ENCODE results near the gene PPEF1. TPM values are rescaled to one million over a fixed set of nuclear protein-coding genes. Genes with fewer than 3 reads are reported as not detected.

The PPEF1 gene, protein sequence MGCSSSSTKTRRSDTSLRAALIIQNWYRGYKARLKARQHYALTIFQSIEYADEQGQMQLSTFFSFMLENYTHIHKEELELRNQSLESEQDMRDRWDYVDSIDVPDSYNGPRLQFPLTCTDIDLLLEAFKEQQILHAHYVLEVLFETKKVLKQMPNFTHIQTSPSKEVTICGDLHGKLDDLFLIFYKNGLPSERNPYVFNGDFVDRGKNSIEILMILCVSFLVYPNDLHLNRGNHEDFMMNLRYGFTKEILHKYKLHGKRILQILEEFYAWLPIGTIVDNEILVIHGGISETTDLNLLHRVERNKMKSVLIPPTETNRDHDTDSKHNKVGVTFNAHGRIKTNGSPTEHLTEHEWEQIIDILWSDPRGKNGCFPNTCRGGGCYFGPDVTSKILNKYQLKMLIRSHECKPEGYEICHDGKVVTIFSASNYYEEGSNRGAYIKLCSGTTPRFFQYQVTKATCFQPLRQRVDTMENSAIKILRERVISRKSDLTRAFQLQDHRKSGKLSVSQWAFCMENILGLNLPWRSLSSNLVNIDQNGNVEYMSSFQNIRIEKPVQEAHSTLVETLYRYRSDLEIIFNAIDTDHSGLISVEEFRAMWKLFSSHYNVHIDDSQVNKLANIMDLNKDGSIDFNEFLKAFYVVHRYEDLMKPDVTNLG
- polyA plus RNA-seq = under 1 TPM in 2 of 4 donors, not detected in 2; 0.10 to 0.34 TPM
- long read RNA-seq, donor 1 = 0 reads
- long read RNA-seq, donor 2 = 0 reads
- long read RNA-seq, donor 3 = 0 reads
- long read RNA-seq, donor 4 = 0 reads
- long read RNA-seq, donor 5 = 0 reads
- long read RNA-seq, donor 6 = 0 reads
- long read RNA-seq, donor 7 = 0 reads
- long read RNA-seq, donor 8 = 0 reads
- long read RNA-seq, donor 9 = 0 reads
- long read RNA-seq, donor 10 = 0 reads

DNA sequence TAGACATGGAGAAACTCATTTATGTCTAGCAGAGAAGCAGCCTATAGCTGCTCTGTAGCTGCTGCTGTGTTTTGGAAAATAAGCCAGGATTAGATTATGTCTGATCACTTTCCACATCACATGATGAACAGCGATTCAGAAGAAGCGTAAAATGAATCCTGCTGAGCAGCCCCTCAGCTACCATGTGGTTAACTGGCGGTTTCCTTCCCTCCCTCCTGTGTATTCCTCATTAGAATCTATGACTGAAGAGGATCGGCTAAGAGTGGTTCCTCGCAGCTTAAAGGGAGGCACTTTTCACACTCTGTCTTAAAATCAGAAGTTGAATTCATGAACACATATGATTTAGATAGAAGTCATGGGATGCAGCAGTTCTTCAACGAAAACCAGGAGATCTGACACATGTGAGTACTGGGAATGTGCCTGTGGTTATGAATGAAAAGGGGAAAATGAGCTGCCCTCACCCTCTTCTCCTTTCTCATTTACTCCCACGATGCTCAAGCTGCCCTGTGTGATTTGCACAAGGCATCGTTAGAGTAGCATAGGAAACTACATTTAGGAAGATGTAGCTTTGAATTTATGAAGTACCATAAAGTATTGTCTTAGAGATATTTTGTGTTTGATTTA lies at the start of gene PPEF1:
PPEF1 (plus strand) TSS at position 220 of the 624 bp plus-strand sequence; CDS start at position 356, 136 bp downstream.
- WGBS, 3 donors = 50 to 71% (median 58%) methylated on average over 8 of the region's 8 CpGs
- no peaks in the 10 kb centered on the region for H3K9me3 ChIP-seq (ENCODE audit: control insufficient read depth in 2 of 2, insufficient read depth in 1 of 2, low read depth in 1 of 2, low read length in 1 of 2)
- H3K27ac ChIP-seq (ENCODE audit: low read depth in 1 of 3, low read length in 2 of 3) = no peak within 1 kb of the TSS
- H3K27me3 ChIP-seq (ENCODE audit: control insufficient read depth in 3 of 3, insufficient read depth in 3 of 3, low read length in 3 of 3) = no peaks in the 10 kb centered on the region
- no peaks in the 10 kb centered on the region for H3K4me1 ChIP-seq (ENCODE audit: control insufficient read depth in 3 of 3, insufficient read depth in 2 of 3, low read depth in 1 of 3, low read length in 2 of 3)
- no peak for FAIRE-seq
- H3K4me3 ChIP-seq (ENCODE audit: low read depth in 1 of 3, low read length in 3 of 3) = no peak within 1 kb of the TSS
- DNase-seq = no peak
- no peaks in the 10 kb centered on the region for H3K36me3 ChIP-seq (ENCODE audit: control insufficient read depth in 3 of 3, insufficient read depth in 2 of 3, low read depth in 1 of 3, low read length in 3 of 3)

DNA sequence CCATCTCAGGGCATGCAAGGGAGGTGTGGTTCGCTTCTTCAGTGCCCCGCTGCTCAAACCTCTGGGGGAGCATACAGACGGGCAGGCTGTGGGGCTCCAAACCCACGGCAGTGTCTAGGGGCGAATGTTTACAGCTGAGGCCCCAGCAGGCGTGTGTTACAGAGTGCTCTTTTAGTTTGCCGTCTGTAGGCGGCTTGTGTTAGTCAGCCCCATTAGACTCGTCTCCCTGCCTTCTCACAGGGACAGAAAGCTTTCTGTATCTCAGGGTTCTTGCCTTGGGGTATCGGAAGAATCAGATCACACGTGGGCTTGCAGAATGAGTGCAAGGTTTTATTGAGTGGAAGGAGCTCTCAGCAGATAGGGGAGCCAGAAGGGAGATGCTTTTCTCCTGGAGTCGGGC lies 46.2 kb upstream of the PPEF1 start:
- H3K36me3 ChIP-seq (ENCODE audit: control insufficient read depth in 3 of 3, insufficient read depth in 2 of 3, low read depth in 1 of 3, low read length in 3 of 3) = no peaks in the 10 kb centered on the region
- FAIRE-seq (no peak), DNase-seq (no peak)
- H3K27ac ChIP-seq (ENCODE audit: low read depth in 1 of 3, low read length in 2 of 3) = no peak overlapping the region
- 81 to 86% (median 82%) methylated on average over 11 to 12 of the region's 12 CpGs for WGBS, 3 donors
- H3K4me1 ChIP-seq (ENCODE audit: control insufficient read depth in 3 of 3, insufficient read depth in 2 of 3, low read depth in 1 of 3, low read length in 2 of 3) = no peaks in the 10 kb centered on the region
- H3K9me3 ChIP-seq (ENCODE audit: control insufficient read depth in 2 of 2, insufficient read depth in 1 of 2, low read depth in 1 of 2, low read length in 1 of 2) = no peaks in the 10 kb centered on the region
- H3K27me3 ChIP-seq (ENCODE audit: control insufficient read depth in 3 of 3, insufficient read depth in 3 of 3, low read length in 3 of 3) = no peaks in the 10 kb centered on the region
- no peak overlapping the region for H3K4me3 ChIP-seq (ENCODE audit: low read depth in 1 of 3, low read length in 3 of 3)

GRCh38 chrX:18664947-18665346 lies 42.5 kb upstream of the PPEF1 start:
- H3K27ac ChIP-seq (ENCODE audit: low read depth in 1 of 3, low read length in 2 of 3) = no peak overlapping the region
- H3K27me3 ChIP-seq (ENCODE audit: control insufficient read depth in 3 of 3, insufficient read depth in 3 of 3, low read length in 3 of 3) = no peaks in the 10 kb centered on the region
- H3K4me1 ChIP-seq (ENCODE audit: control insufficient read depth in 3 of 3, insufficient read depth in 2 of 3, low read depth in 1 of 3, low read length in 2 of 3) = no peaks in the 10 kb centered on the region
- WGBS, 3 donors = 75 to 88% (median 88%) methylated on average over 8 of the region's 8 CpGs
- no peaks in the 10 kb centered on the region for H3K9me3 ChIP-seq (ENCODE audit: control insufficient read depth in 2 of 2, insufficient read depth in 1 of 2, low read depth in 1 of 2, low read length in 1 of 2)
- H3K4me3 ChIP-seq (ENCODE audit: low read depth in 1 of 3, low read length in 3 of 3) = no peak overlapping the region
- no peak for DNase-seq
- H3K36me3 ChIP-seq (ENCODE audit: control insufficient read depth in 3 of 3, insufficient read depth in 2 of 3, low read depth in 1 of 3, low read length in 3 of 3) = no peaks in the 10 kb centered on the region
- FAIRE-seq = no peak

DNA sequence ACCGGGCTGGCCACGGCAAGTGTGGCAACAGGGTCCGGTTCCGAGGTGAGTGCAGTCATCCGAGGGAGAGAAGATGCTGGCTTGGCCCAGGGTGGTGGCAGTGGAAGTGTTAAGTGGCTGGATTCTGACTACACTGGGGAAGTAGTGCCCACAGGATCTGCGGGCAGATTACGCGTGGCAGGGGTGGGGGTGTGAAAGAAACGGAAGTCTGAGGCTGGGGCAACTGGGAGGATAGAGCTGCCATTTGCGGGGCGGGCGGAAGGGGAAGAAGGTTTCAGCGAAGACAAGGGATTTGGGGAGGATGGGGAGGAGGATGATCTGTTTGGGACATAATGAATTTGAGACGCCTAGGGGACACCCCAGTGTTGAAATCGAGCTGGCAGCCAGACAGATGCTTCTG lies 40.8 kb upstream of the PPEF1 start:
- FAIRE-seq (no peak), DNase-seq (no peak)
- no peaks in the 10 kb centered on the region for H3K27me3 ChIP-seq (ENCODE audit: control insufficient read depth in 3 of 3, insufficient read depth in 3 of 3, low read length in 3 of 3)
- no peak overlapping the region for H3K4me3 ChIP-seq (ENCODE audit: low read depth in 1 of 3, low read length in 3 of 3)
- H3K9me3 ChIP-seq (ENCODE audit: control insufficient read depth in 2 of 2, insufficient read depth in 1 of 2, low read depth in 1 of 2, low read length in 1 of 2) = no peaks in the 10 kb centered on the region
- WGBS, 3 donors = 82 to 87% (median 86%) methylated on average over 15 of the region's 15 CpGs
- no peaks in the 10 kb centered on the region for H3K4me1 ChIP-seq (ENCODE audit: control insufficient read depth in 3 of 3, insufficient read depth in 2 of 3, low read depth in 1 of 3, low read length in 2 of 3)
- no peaks in the 10 kb centered on the region for H3K36me3 ChIP-seq (ENCODE audit: control insufficient read depth in 3 of 3, insufficient read depth in 2 of 3, low read depth in 1 of 3, low read length in 3 of 3)
- H3K27ac ChIP-seq (ENCODE audit: low read depth in 1 of 3, low read length in 2 of 3) = no peak overlapping the region

DNA sequence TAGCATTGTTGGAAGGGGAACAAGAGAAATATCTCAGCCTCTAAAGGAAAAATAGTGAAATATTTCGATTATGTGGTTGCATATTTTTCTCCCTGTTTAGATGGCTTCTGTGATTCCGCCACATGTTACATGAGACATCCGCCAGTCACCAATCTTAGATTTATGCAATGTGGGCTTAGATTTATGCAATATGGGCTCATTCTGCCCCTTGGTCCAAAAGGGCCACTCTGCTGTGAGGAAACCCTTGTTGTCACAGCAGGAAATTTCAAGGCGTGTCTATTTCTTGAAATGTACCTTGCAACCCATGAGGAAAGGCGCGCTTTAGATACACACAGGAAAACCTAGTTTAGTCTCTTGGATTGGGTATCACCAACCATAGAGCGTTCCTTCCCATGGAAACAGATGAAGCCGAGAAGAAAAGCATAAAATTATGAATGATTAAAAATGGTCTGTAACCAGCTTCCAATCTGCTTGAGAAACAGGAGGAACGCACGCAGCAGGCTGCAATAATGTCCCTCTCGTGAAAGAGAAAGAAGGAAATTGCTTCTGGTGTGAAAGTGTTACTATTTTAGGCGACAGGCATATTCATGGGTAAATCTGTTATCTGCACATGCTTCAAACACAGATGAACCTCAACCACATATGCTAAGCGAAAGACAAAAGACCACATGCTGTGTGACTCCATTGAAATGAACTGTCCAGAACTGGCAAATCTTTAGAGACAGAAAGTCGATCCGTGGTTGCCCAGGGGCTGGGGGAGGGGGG lies 39.2 kb upstream of the PPEF1 start:
- DNase-seq = peak; percentile 16 to 59
- no peaks in the 10 kb centered on the region for H3K9me3 ChIP-seq (ENCODE audit: control insufficient read depth in 2 of 2, insufficient read depth in 1 of 2, low read depth in 1 of 2, low read length in 1 of 2)
- 67 to 74% (median 70%) methylated on average over 15 of the region's 15 CpGs for WGBS, 3 donors
- H3K4me3 ChIP-seq (ENCODE audit: low read depth in 1 of 3, low read length in 3 of 3) = no peak overlapping the region
- H3K27ac ChIP-seq (ENCODE audit: low read depth in 1 of 3, low read length in 2 of 3) = no peak overlapping the region
- no peaks in the 10 kb centered on the region for H3K36me3 ChIP-seq (ENCODE audit: control insufficient read depth in 3 of 3, insufficient read depth in 2 of 3, low read depth in 1 of 3, low read length in 3 of 3)
- H3K27me3 ChIP-seq (ENCODE audit: control insufficient read depth in 3 of 3, insufficient read depth in 3 of 3, low read length in 3 of 3) = no peaks in the 10 kb centered on the region
- no peaks in the 10 kb centered on the region for H3K4me1 ChIP-seq (ENCODE audit: control insufficient read depth in 3 of 3, insufficient read depth in 2 of 3, low read depth in 1 of 3, low read length in 2 of 3)
- FAIRE-seq = no peak

- Histone ChIP-seq H3K27me3 (ENCODE audit: control insufficient read depth in 3 of 3, insufficient read depth in 3 of 3, low read length in 3 of 3) (no peaks in the 10 kb centered on the region), H3K4me1 (ENCODE audit: control insufficient read depth in 3 of 3, insufficient read depth in 2 of 3, low read depth in 1 of 3, low read length in 2 of 3) (no peaks in the 10 kb centered on the region), H3K27ac (ENCODE audit: low read depth in 1 of 3, low read length in 2 of 3) (no peak within 1 kb of the TSS), H3K4me3 (ENCODE audit: low read depth in 1 of 3, low read length in 3 of 3) (no peak within 1 kb of the TSS), H3K9me3 (ENCODE audit: control insufficient read depth in 2 of 2, insufficient read depth in 1 of 2, low read depth in 1 of 2, low read length in 1 of 2) (no peaks in the 10 kb centered on the region), H3K36me3 (ENCODE audit: control insufficient read depth in 3 of 3, insufficient read depth in 2 of 3, low read depth in 1 of 3, low read length in 3 of 3) (no peaks in the 10 kb centered on the region)
- no peak for DNase-seq
- WGBS, 3 donors = 91 to 92% (median 92%) methylated on average over 9 to 10 of the region's 10 CpGs
- FAIRE-seq = no peak
Observed at GRCh38 chrX:18672008-18672407, 35.4 kb upstream of the PPEF1 start, which contains the start of gene RS1. RS1 (minus strand) TSS chrX:18672108; CDS start chrX:18672068, 40 bp downstream.

- Histone ChIP-seq H3K4me3 (ENCODE audit: low read depth in 1 of 3, low read length in 3 of 3) (peak overlapping the region; percentile 41 to 77 (median 56)), H3K27ac (ENCODE audit: low read depth in 1 of 3, low read length in 2 of 3) (peak overlapping the region; percentile 40 to 45 (median 44)), H3K36me3 (ENCODE audit: control insufficient read depth in 3 of 3, insufficient read depth in 2 of 3, low read depth in 1 of 3, low read length in 3 of 3) (no peaks in the 10 kb centered on the region), H3K4me1 (ENCODE audit: control insufficient read depth in 3 of 3, insufficient read depth in 2 of 3, low read depth in 1 of 3, low read length in 2 of 3) (no peaks in the 10 kb centered on the region), H3K9me3 (ENCODE audit: control insufficient read depth in 2 of 2, insufficient read depth in 1 of 2, low read depth in 1 of 2, low read length in 1 of 2) (no peaks in the 10 kb centered on the region), H3K27me3 (ENCODE audit: control insufficient read depth in 3 of 3, insufficient read depth in 3 of 3, low read length in 3 of 3) (no peaks in the 10 kb centered on the region)
- DNase-seq = no peak
- WGBS, 3 donors = 1 to 32% (median 4%) methylated on average over 19 of the region's 19 CpGs
- no peak for FAIRE-seq
Observed at GRCh38 chrX:18674417-18674787, 33.0 kb upstream of the PPEF1 start.
